Vagina (tissue), 2 donors: ENCODE data around the gene FBXL16. TPM values are rescaled to one million over a fixed set of nuclear protein-coding genes. Genes with fewer than 3 reads are reported as not detected.

Experiments used
- DNase-seq, 2 donors: peaks; one replicate each; pipeline ENCODE4 v3.0.0-alpha.2; 2017; ENCODE audit errors: extremely low spot score in 2 of 2
- H3K27ac ChIP-seq: fragments of 200-600 bp; sonication (generic); one replicate; pipeline ENCODE4 v1.5.1; 2019
- H3K27me3 ChIP-seq: fragments of 200-600 bp; sonication (generic); one replicate; pipeline ENCODE4 v1.5.1; 2019
- H3K36me3 ChIP-seq, 2 donors: fragments of 200-600 bp; sonication (generic); one replicate each; pipeline ENCODE4 v1.5.1; 2017 to 2019
- H3K4me1 ChIP-seq: fragments of 200-600 bp; sonication (generic); one replicate; pipeline ENCODE4 v1.5.1; 2019
- H3K4me3 ChIP-seq, 2 donors: fragments of 200-600 bp; sonication (generic); 1 replicate in 1 of 2; 2 replicates in 1 of 2; pipeline ENCODE4 v1.5.1; 2016 to 2019
- H3K9me3 ChIP-seq: fragments of 200-600 bp; sonication (generic); one replicate; pipeline ENCODE4 v1.5.1; 2019
- POLR2A ChIP-seq, 2 donors: fragments of 450-650 bp; IDR thresholded peaks; one replicate each; pipeline ENCODE4 v1.6.1; 2017; ENCODE audit warnings: antibody characterized with exemption in 2 of 2, mild to moderate bottlenecking in 2 of 2, moderate library complexity in 2 of 2
- POLR2AphosphoS5 ChIP-seq, 2 donors: sonication (generic); formaldehyde crosslinking; IDR thresholded peaks; one replicate each; pipeline ENCODE4 v1.9.0; 2017; ENCODE audit warnings: antibody characterized with exemption in 2 of 2, mild to moderate bottlenecking in 2 of 2, low read depth in 1 of 2; ENCODE audit not compliant: insufficient read depth in 1 of 2
- intact Hi-C: fragments of 100-400 bp; cut with DNase I; formaldehyde crosslinking; loops from one replicate; pipeline ENCODE4 v1.15.1; 2023
- total RNA-seq: library from RNA; depleted of rRNA; stranded (reverse); fragments of >200 nt; gene quantifications from one replicate; pipeline ENCODE4 v1.2.3, GENCODE V29; 2016
- TF ChIP-seq, protein P1 (sequence below), 3 experiments: fragments of 450-650 bp in 2 of 3; fragments of 200-600 bp in 1 of 3; sonication (generic) in 1 of 3; IDR thresholded peaks; one replicate each; pipeline ENCODE4 v1.5.1; 2017 to 2019; ENCODE audit warnings: antibody characterized with exemption in 3 of 3, mild to moderate bottlenecking in 2 of 3, moderate library complexity in 2 of 3

Gene FBXL16
- total RNA-seq, 1 donor from 2014 or later, result 4.4 TPM

DNA sequence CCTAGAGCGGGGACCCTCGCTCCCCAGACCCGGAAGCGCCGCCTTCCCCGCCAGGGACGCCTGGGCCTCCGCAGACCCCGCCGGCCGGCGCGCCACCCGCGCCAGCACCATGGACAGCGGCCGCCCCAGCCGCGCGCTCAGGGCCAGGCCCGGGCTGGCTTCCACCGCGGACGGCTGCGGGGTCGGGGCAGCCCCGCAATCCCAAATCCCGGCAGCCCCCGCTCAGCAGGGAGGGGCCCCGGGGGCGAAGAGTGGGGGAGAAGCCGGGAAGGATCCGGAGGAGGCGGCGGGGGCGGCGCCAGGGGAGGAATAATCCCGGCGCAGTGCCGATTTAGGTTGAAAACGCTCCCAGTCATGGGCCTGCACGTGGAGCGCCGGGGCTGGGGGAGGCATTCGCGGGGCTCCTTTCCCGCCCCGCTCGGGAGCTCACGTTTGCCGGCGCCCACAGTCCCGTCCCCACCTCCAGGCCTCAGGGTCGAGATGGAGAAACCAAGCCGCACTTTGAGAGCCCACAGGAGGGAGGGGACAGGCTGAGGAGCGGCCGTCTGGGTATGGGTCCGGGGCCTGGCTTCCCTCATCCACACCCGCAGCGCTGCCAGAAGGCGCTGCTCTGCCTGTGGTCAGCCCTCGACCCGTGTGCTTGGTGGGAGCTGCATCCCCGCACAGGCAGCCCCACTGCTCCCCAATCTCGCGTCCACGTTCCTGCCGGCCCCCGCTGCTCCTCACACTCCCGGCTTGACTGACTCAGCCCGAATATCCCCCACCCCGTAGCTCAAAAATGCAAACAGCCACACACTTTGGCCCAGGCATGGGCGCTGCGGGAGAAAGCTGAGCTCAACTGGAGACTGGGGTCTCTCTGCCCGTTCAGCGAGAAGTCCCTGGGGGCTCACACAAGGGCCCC lies 4.7 kb downstream of the FBXL16 start:
- H3K4me1 ChIP-seq, result peaks cover 11% of the 10 kb centered on the region
- H3K9me3 ChIP-seq, result no peaks in the 10 kb centered on the region
- no peak overlapping the region for H3K27ac ChIP-seq
- no peak for DNase-seq
- no peak overlapping the region for H3K4me3 ChIP-seq
- no peaks in the 10 kb centered on the region for H3K36me3 ChIP-seq
- TF ChIP-seq POLR2A (IDR thresholded peaks at IDR 0.05) (no peak), POLR2AphosphoS5 (IDR thresholded peaks at IDR 0.05; ENCODE audit: insufficient read depth in 1 of 2, low read depth in 1 of 2) (no peak)
- TF ChIP-seq, protein P1, sequence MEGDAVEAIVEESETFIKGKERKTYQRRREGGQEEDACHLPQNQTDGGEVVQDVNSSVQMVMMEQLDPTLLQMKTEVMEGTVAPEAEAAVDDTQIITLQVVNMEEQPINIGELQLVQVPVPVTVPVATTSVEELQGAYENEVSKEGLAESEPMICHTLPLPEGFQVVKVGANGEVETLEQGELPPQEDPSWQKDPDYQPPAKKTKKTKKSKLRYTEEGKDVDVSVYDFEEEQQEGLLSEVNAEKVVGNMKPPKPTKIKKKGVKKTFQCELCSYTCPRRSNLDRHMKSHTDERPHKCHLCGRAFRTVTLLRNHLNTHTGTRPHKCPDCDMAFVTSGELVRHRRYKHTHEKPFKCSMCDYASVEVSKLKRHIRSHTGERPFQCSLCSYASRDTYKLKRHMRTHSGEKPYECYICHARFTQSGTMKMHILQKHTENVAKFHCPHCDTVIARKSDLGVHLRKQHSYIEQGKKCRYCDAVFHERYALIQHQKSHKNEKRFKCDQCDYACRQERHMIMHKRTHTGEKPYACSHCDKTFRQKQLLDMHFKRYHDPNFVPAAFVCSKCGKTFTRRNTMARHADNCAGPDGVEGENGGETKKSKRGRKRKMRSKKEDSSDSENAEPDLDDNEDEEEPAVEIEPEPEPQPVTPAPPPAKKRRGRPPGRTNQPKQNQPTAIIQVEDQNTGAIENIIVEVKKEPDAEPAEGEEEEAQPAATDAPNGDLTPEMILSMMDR (IDR thresholded peaks at IDR 0.05), result no peak
- intact Hi-C loops, result no loop called here
- peaks cover 28% of the 10 kb centered on the region for H3K27me3 ChIP-seq

DNA sequence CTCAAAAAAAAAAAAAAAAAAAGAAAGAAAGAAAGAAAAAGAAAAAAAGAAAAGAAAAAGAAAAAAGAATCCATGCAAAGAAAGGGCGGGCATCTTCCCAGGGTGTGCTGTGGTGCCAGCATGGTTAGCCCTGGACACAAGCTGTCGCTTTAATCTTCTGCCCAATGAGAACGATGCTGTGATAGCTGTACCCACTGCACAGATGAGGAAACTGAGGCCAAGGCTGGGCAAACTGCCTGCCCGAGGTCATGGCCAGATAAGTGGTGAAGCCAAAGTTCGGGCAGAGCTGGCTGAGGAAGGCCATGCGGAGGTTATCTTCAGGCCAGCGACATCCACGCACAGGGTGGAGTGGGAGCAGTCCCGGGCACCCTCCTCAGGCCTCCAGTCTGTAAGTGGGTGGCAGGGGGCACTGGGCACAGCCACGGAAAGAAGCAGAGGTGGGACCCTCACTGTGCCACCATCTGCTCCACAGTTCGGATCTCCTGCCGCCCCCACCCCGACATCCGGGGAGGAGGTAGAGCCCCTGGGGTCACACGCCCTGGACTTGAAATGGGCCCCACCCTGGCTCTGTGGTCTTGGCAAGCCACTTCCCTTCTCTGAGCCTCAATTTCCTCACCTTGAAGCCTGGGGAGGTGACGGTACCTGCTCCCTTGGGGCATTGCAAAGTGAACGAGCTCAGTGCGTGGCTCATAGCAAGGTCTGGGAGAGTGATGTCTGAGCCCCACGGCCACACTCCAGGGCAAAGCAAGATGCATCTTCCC lies 6.5 kb downstream of the FBXL16 start:
- H3K36me3 ChIP-seq, result no peaks in the 10 kb centered on the region
- H3K27ac ChIP-seq, result no peak overlapping the region
- peaks cover 29% of the 10 kb centered on the region for H3K4me1 ChIP-seq
- no peak for DNase-seq
- H3K4me3 ChIP-seq, result no peak overlapping the region
- no peaks in the 10 kb centered on the region for H3K9me3 ChIP-seq
- TF ChIP-seq POLR2A (IDR thresholded peaks at IDR 0.05) (no peak), POLR2AphosphoS5 (IDR thresholded peaks at IDR 0.05; ENCODE audit: insufficient read depth in 1 of 2, low read depth in 1 of 2) (no peak)
- TF ChIP-seq, protein P1 (IDR thresholded peaks at IDR 0.05), result no peak
- intact Hi-C loops, result no loop called here
- H3K27me3 ChIP-seq, result peaks cover 18% of the 10 kb centered on the region

DNA sequence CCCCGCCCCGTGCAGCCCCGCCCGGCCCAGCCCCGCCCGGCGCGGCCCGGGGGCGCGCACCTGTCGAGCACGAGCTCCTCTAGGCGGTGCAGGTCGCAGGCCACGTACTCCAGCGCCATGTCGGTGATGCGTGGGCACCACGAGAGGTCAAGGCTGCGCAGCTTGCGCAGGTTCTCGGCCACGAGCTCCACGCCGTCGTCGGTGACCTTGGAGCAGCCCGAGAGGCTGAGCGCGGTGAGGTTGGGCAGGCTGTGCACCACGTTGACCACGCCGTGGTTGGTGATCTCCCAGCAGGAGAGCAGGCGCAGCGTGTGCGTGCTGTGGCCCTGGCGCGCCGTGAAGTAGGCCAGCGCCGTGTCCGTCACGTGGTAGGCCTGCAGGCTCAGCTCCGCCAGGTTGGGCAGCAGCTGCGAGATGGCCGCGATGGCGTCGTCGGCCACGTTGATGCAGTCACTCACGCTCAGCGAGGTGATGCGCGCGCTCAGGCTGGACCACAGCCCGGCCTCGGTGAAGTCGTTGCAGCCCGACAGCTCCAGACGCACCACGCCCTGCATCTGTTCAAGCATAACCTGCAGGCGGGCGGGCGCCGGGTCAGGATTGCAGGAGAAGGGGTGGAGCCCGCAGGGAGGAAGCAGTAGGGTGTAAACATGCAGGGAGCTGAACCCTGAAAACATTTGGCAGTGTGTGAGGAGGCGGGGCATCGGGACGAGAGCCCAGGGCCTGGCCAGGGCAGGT lies 10.1 kb downstream of the FBXL16 start:
- TF ChIP-seq, protein P1 (IDR thresholded peaks at IDR 0.05), result no peak
- no peak for TF ChIP-seq POLR2A (IDR thresholded peaks at IDR 0.05)
- peak; percentile 24 to 53 for TF ChIP-seq POLR2AphosphoS5 (IDR thresholded peaks at IDR 0.05; ENCODE audit: insufficient read depth in 1 of 2, low read depth in 1 of 2)
- Histone ChIP-seq H3K4me3 (peak overlapping the region; percentile 38), H3K4me1 (peaks cover 41% of the 10 kb centered on the region), H3K9me3 (no peaks in the 10 kb centered on the region), H3K36me3 (no peaks in the 10 kb centered on the region), H3K27ac (no peak overlapping the region), H3K27me3 (peaks cover 9% of the 10 kb centered on the region)
- intact Hi-C loops, result no loop called here
- DNase-seq, result no peak

DNA sequence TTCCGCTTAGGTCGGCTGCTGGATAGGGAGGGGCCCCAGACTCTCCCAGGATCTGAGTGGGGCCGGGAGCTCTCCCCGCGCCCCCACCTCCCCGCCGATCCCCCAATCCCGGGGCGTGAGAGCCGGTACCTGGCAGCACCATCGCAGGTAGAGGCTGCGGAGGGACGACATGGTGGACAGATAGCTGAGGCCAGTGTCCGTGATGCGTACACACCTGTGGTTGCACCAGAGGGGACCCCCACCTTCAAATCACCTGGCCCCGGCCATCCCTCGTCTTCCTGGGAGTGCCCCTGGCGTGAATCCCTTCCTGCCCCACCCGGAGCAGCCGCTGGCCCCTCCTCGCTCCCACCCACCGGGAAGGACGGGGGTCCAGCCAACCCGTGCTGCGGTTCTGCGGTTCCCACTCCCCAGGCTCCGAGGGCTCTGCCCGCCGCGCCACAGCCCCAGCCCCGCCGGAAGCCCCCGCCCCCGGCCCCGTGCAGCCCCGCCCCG lies 10.7 kb downstream of the FBXL16 start:
- Histone ChIP-seq H3K27me3 (peaks cover 9% of the 10 kb centered on the region), H3K4me1 (peaks cover 44% of the 10 kb centered on the region), H3K9me3 (no peaks in the 10 kb centered on the region), H3K36me3 (no peaks in the 10 kb centered on the region), H3K4me3 (peak overlapping the region; percentile 38 to 40), H3K27ac (no peak overlapping the region)
- TF ChIP-seq POLR2AphosphoS5 (IDR thresholded peaks at IDR 0.05; ENCODE audit: insufficient read depth in 1 of 2, low read depth in 1 of 2) (no peak), POLR2A (IDR thresholded peaks at IDR 0.05) (no peak)
- TF ChIP-seq, protein P1 (IDR thresholded peaks at IDR 0.05), result no peak
- DNase-seq, result no peak
- intact Hi-C loops, result no loop called here
